HepG2 (cell line): ENCODE measurements around the gene RAD21L1. TPM values are rescaled to one million over a fixed set of nuclear protein-coding genes. Genes with fewer than 3 reads are reported as not detected.
A peak's percentile ranks its signal among the peaks of the same experiment; 100 is the strongest.

Experiments
- ATF7-NPFF ChIP-seq: sonication (generic); formaldehyde crosslinking; IDR thresholded peaks from 2 replicates; pipeline ENCODE4 v1.8.1; 2023; ENCODE audit warnings: mild to moderate bottlenecking, low read depth, missing genetic modification reagents, moderate library complexity
- CEBPB ChIP-seq: IDR thresholded peaks from 2 replicates; pipeline ENCODE4 v1.6.1; 2011; ENCODE audit warnings: low read depth, low read length, improper control_type of control experiment, borderline replicate concordance
- CHCHD3 ChIP-seq: sonication (generic); formaldehyde crosslinking; IDR thresholded peaks from 2 replicates; pipeline ENCODE4 v1.8.0; 2022; ENCODE audit warnings: mild to moderate bottlenecking, missing genetic modification reagents, moderate library complexity
- HES4 ChIP-seq: sonication (generic); formaldehyde crosslinking; IDR thresholded peaks from 2 replicates; pipeline ENCODE4 v1.9.0; 2021; ENCODE audit warnings: mild to moderate bottlenecking, missing genetic modification reagents, borderline replicate concordance
- MAX ChIP-seq: IDR thresholded peaks from 2 replicates; pipeline ENCODE4 v1.6.1; 2012; ENCODE audit warnings: inconsistent platforms
- MEF2D ChIP-seq: sonication (generic); formaldehyde crosslinking; IDR thresholded peaks from 2 replicates; pipeline ENCODE4 v1.5.1; 2020; ENCODE audit warnings: mild to moderate bottlenecking, missing genetic modification reagents
- PITX1 ChIP-seq: sonication (generic); formaldehyde crosslinking; IDR thresholded peaks from 2 replicates; pipeline ENCODE4 v1.5.1; 2020; ENCODE audit warnings: mild to moderate bottlenecking, missing genetic modification reagents
- REPIN1 ChIP-seq: sonication (generic); formaldehyde crosslinking; IDR thresholded peaks from 2 replicates; pipeline ENCODE4 v1.8.0; 2022; ENCODE audit warnings: missing genetic modification reagents, low read depth, mild to moderate bottlenecking, borderline replicate concordance
- RFXANK ChIP-seq: IDR thresholded peaks from 2 replicates; pipeline ENCODE4 v1.6.1; 2016
- ZFP1 ChIP-seq: IDR thresholded peaks from 2 replicates; pipeline ENCODE4 v1.6.1; 2016
- ZNF709 ChIP-seq: sonication (generic); formaldehyde crosslinking; IDR thresholded peaks from 2 replicates; pipeline ENCODE4 v1.5.0; 2020; ENCODE audit warnings: mild to moderate bottlenecking, missing genetic modification reagents
- ZNF713 ChIP-seq: sonication (generic); formaldehyde crosslinking; IDR thresholded peaks from 2 replicates; pipeline ENCODE4 v1.4.0; 2020; ENCODE audit warnings: mild to moderate bottlenecking, missing genetic modification reagents
- polyA plus RNA-seq, 8 experiments: library from polyadenylated mRNA; depleted of rRNA in 3 of 8; stranded (reverse) in 7 of 8; unstranded in 1 of 8; fragments of >200 nt; fragmentation: Illumina TruSeq in 4 of 8; extraction: Trizol in 4 of 8; gene quantifications; 2 replicates each; pipeline versions ENCODE4 v1.2.1 to v1.2.3, GENCODE V29; 2011 to 2016; ENCODE audit warnings: low read depth in 4 of 8, missing spikeins in 1 of 8, mixed read lengths in 1 of 8; ENCODE audit not compliant: insufficient read depth in 1 of 8
- total RNA-seq, 5 experiments: library from RNA; depleted of rRNA; stranded (reverse); fragments of >200 nt; fragmentation: Illumina TruSeq; extraction: Trizol; gene quantifications; 2 replicates each; pipeline ENCODE4 v1.2.3, GENCODE V29; 2016; ENCODE audit warnings: low read depth in 1 of 5
- TF ChIP-seq, protein P1 (sequence below): fragments of 450-650 bp; IDR thresholded peaks from 2 replicates; pipeline ENCODE4 v1.6.1; 2017; ENCODE audit warnings: mild to moderate bottlenecking
- TF ChIP-seq, protein P2 (sequence below), 2 experiments: fragments of 450-650 bp in 1 of 2; sonication (generic) in 1 of 2; formaldehyde crosslinking in 1 of 2; IDR thresholded peaks; 2 replicates each; pipeline versions ENCODE4 v1.6.1 to v1.8.0; 2016 to 2022; ENCODE audit warnings: antibody characterized with exemption in 1 of 2, mild to moderate bottlenecking in 1 of 2, missing genetic modification reagents in 1 of 2
- TF ChIP-seq, protein P3 (sequence below): sonication (generic); formaldehyde crosslinking; IDR thresholded peaks from 2 replicates; pipeline ENCODE4 v1.5.0; 2020; ENCODE audit warnings: mild to moderate bottlenecking, missing genetic modification reagents, moderate library complexity

RAD21L1 gene
- total and polyA plus RNA-seq, 2 of the 13 experiments (the other 11 are each of a cell fraction or from before 2014, with no cell fraction given): not detected

DNA sequence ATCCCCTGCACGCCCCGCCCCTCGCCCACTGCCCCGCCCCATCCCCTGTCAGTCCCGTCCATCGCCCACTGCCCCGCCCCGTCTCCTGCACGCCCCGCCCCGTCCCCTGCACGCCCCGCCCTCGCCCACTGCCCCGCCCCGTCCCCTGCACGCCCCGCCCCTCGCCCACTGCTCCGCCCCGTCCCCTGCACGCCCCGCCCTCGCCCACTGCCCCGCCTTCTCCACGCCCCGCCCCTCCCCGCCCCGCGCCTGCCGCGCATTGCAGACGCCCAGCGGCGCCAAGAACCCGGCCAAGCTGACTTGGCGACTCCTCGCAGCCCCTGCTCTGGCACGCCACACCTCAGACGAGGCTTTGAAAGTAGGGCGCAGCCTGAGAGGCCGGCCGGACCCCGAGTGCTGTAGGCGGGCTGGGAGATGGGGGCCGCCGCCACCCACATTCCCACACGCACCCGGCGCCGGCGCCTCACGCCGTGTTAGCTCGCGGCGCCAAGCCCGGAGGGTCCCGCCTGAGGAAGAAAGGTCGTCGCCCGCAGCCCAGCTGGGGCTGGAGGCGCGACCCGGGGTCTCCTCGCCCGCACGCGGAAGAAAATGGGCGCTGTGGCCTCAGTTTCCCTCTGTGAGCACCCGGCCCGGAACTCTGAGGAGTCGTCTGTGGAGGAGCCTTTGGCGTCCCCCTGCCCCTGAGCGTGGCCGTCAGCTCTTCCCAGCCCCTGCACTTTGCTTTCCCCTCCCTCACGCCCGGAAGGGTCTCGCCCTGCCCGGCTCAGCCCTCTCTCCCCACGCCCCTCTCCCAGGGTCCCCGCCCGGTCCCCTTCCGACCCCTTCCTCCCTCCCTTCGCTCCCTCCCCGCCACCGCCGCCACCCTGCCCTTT, at the start of gene RAD21L1 (continued):
- TF ChIP-seq ZFP1 (CRISPR knock-in tag): no peak
- TF ChIP-seq MAX: peak; percentile 62; the same call in 1 of the 2 replicates
- peak; percentile 65; the same call in 1 of the 2 replicates for TF ChIP-seq ATF7-NPFF (CRISPR knock-in tag)
- TF ChIP-seq, protein P1, sequence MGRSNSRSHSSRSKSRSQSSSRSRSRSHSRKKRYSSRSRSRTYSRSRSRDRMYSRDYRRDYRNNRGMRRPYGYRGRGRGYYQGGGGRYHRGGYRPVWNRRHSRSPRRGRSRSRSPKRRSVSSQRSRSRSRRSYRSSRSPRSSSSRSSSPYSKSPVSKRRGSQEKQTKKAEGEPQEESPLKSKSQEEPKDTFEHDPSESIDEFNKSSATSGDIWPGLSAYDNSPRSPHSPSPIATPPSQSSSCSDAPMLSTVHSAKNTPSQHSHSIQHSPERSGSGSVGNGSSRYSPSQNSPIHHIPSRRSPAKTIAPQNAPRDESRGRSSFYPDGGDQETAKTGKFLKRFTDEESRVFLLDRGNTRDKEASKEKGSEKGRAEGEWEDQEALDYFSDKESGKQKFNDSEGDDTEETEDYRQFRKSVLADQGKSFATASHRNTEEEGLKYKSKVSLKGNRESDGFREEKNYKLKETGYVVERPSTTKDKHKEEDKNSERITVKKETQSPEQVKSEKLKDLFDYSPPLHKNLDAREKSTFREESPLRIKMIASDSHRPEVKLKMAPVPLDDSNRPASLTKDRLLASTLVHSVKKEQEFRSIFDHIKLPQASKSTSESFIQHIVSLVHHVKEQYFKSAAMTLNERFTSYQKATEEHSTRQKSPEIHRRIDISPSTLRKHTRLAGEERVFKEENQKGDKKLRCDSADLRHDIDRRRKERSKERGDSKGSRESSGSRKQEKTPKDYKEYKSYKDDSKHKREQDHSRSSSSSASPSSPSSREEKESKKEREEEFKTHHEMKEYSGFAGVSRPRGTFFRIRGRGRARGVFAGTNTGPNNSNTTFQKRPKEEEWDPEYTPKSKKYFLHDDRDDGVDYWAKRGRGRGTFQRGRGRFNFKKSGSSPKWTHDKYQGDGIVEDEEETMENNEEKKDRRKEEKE: no peak
- TF ChIP-seq PITX1: 0 out of 2 replicates have a peak, but pooled peaks have one; percentile 50
- no peak for TF ChIP-seq HES4
- TF ChIP-seq, protein P2, sequence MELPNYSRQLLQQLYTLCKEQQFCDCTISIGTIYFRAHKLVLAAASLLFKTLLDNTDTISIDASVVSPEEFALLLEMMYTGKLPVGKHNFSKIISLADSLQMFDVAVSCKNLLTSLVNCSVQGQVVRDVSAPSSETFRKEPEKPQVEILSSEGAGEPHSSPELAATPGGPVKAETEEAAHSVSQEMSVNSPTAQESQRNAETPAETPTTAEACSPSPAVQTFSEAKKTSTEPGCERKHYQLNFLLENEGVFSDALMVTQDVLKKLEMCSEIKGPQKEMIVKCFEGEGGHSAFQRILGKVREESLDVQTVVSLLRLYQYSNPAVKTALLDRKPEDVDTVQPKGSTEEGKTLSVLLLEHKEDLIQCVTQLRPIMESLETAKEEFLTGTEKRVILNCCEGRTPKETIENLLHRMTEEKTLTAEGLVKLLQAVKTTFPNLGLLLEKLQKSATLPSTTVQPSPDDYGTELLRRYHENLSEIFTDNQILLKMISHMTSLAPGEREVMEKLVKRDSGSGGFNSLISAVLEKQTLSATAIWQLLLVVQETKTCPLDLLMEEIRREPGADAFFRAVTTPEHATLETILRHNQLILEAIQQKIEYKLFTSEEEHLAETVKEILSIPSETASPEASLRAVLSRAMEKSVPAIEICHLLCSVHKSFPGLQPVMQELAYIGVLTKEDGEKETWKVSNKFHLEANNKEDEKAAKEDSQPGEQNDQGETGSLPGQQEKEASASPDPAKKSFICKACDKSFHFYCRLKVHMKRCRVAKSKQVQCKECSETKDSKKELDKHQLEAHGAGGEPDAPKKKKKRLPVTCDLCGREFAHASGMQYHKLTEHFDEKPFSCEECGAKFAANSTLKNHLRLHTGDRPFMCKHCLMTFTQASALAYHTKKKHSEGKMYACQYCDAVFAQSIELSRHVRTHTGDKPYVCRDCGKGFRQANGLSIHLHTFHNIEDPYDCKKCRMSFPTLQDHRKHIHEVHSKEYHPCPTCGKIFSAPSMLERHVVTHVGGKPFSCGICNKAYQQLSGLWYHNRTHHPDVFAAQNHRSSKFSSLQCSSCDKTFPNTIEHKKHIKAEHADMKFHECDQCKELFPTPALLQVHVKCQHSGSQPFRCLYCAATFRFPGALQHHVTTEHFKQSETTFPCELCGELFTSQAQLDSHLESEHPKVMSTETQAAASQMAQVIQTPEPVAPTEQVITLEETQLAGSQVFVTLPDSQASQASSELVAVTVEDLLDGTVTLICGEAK (IDR thresholded peaks at IDR 0.05): no peak
- TF ChIP-seq, protein P2 (CRISPR knock-in tag; IDR thresholded peaks at IDR 0.05): 0 out of 2 replicates have a peak, but pooled peaks have one; percentile 50
- TF ChIP-seq ZNF709 (CRISPR knock-in tag): no peak
- TF ChIP-seq CHCHD3 (CRISPR knock-in tag): 0 out of 2 replicates have a peak, but pooled peaks have one; percentile 29
- TF ChIP-seq CEBPB: no peak
- no peak for TF ChIP-seq REPIN1 (CRISPR knock-in tag)
- TF ChIP-seq, protein P3, sequence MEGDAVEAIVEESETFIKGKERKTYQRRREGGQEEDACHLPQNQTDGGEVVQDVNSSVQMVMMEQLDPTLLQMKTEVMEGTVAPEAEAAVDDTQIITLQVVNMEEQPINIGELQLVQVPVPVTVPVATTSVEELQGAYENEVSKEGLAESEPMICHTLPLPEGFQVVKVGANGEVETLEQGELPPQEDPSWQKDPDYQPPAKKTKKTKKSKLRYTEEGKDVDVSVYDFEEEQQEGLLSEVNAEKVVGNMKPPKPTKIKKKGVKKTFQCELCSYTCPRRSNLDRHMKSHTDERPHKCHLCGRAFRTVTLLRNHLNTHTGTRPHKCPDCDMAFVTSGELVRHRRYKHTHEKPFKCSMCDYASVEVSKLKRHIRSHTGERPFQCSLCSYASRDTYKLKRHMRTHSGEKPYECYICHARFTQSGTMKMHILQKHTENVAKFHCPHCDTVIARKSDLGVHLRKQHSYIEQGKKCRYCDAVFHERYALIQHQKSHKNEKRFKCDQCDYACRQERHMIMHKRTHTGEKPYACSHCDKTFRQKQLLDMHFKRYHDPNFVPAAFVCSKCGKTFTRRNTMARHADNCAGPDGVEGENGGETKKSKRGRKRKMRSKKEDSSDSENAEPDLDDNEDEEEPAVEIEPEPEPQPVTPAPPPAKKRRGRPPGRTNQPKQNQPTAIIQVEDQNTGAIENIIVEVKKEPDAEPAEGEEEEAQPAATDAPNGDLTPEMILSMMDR (CRISPR knock-in tag): peak; percentile 29
- no peak for TF ChIP-seq RFXANK
- TF ChIP-seq MEF2D (CRISPR knock-in tag): no peak
- no peak for TF ChIP-seq ZNF713 (CRISPR knock-in tag)
